ENCODE data around the gene PTX4. TPM values are rescaled to one million over a fixed set of nuclear protein-coding genes. Genes with fewer than 3 reads are reported as not detected.

The PTX4 gene
- total and polyA plus RNA-seq, 4 donors: 0.26 to 0.33 TPM; not detected in 2

DNA sequence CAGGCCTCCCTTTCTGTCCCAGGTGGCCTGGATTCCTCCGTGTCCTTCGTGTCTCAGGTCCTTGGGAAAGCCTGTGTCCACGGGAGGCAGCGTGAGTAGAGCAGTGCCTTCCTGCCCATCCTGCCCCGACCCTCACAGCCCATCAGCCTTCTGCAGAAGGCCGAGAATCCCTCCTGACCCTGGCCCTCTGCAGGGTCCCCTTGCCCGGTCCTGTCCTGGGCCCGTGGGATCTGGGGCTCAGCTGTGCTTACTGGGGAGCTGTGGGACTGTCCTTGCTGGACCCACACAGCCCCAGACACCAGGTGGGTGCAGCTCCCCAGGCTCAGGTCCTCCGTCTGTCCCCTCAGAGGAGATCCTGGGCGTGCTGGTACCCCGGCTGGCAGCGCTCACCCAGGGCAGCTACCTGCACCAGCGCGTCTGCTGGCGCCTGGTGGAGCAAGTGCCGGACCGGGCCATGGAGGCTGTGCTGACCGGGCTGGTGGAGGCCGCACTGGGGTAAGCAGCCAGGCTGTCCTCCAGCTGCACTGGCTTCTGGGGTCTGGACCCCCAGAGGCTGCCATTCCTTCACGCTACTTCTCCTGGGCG is 8.4 kb upstream of the PTX4 start:
- no peaks in the 10 kb centered on the region for H3K4me1 ChIP-seq (ENCODE audit: control insufficient read depth in 1 of 2, insufficient read depth in 2 of 2, low read length in 2 of 2)
- intact Hi-C loops (cut with DNase I): loop anchor here in 1 of 2 donors (10.0 kb wide), 1 partner anchor 108 kb away; no protein-coding TSS in a partner anchor
- 87 to 92% methylated on average over 21 of the region's 21 CpGs for WGBS, 2 donors
- no peaks in the 10 kb centered on the region for H3K9me3 ChIP-seq (ENCODE audit: control insufficient read depth, low read length)
- ATAC-seq (ENCODE audit: low FRiP score): no peak
- no peak overlapping the region for H3K4me3 ChIP-seq (ENCODE audit: low read length in 2 of 2)
- H3K27ac ChIP-seq (ENCODE audit: low read depth in 1 of 2, low read length in 2 of 2): no peak overlapping the region
- DNase-seq: peak; percentile 26 to 74
- H3K36me3 ChIP-seq (ENCODE audit: control insufficient read depth in 1 of 2, insufficient read depth in 2 of 2, low read length in 1 of 2): peaks cover 0 to 2% of the 10 kb centered on the region in 2 donors
- no peaks in the 10 kb centered on the region for H3K27me3 ChIP-seq (ENCODE audit: control insufficient read depth in 1 of 2, insufficient read depth in 2 of 2, low read length in 1 of 2)

DNA sequence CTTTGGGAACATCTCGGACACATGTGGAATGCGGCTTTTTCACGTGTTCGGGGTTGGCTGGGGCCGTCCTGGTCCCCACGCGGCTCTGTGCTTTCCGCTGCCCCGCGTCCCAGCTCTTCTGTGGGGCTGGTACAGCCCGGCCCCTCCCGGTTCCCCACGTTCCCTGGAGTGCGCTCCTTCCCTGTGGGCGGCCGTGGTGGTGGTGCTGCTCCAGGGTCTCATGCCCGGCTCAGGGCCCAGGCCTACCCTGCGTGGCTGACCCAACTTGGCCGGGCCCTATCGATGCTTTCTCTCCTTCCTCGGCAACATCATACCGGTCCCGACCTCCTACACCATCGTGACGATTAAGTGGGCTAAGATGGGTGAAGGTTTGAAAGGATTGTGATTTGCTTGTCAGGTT is 7.7 kb upstream of the PTX4 start:
- DNase-seq: peak; percentile 41 to 71
- Histone ChIP-seq H3K27ac (ENCODE audit: low read depth in 1 of 2, low read length in 2 of 2) (no peak overlapping the region), H3K9me3 (ENCODE audit: control insufficient read depth, low read length) (no peaks in the 10 kb centered on the region), H3K4me3 (ENCODE audit: low read length in 2 of 2) (no peak overlapping the region), H3K27me3 (ENCODE audit: control insufficient read depth in 1 of 2, insufficient read depth in 2 of 2, low read length in 1 of 2) (no peaks in the 10 kb centered on the region), H3K36me3 (ENCODE audit: control insufficient read depth in 1 of 2, insufficient read depth in 2 of 2, low read length in 1 of 2) (peaks cover 0 to 2% of the 10 kb centered on the region in 2 donors), H3K4me1 (ENCODE audit: control insufficient read depth in 1 of 2, insufficient read depth in 2 of 2, low read length in 2 of 2) (no peaks in the 10 kb centered on the region)
- intact Hi-C loops (cut with DNase I): loop anchor here in 1 of 2 donors (10.0 kb wide), 1 partner anchor 108 kb away; no protein-coding TSS in a partner anchor
- ATAC-seq (ENCODE audit: low FRiP score): no peak
- 90 to 92% methylated on average over 25 of the region's 25 CpGs for WGBS, 2 donors

GRCh38 chr16:1495889-1496262 is 7.1 kb upstream of the PTX4 start:
- Histone ChIP-seq H3K27ac (ENCODE audit: low read depth in 1 of 2, low read length in 2 of 2) (no peak overlapping the region), H3K9me3 (ENCODE audit: control insufficient read depth, low read length) (no peaks in the 10 kb centered on the region), H3K4me1 (ENCODE audit: control insufficient read depth in 1 of 2, insufficient read depth in 2 of 2, low read length in 2 of 2) (no peaks in the 10 kb centered on the region), H3K4me3 (ENCODE audit: low read length in 2 of 2) (no peak overlapping the region), H3K36me3 (ENCODE audit: control insufficient read depth in 1 of 2, insufficient read depth in 2 of 2, low read length in 1 of 2) (peaks cover 0 to 2% of the 10 kb centered on the region in 2 donors), H3K27me3 (ENCODE audit: control insufficient read depth in 1 of 2, insufficient read depth in 2 of 2, low read length in 1 of 2) (no peaks in the 10 kb centered on the region)
- DNase-seq (peak; percentile 39 to 75), ATAC-seq (ENCODE audit: low FRiP score) (no peak)
- intact Hi-C loops (cut with DNase I): loop anchor here in 1 of 2 donors (10.0 kb wide), 1 partner anchor 109 kb away; no protein-coding TSS in a partner anchor
- WGBS, 2 donors: 91 to 93% methylated on average over 23 to 25 of the region's 25 CpGs

- ATAC-seq (ENCODE audit: low FRiP score): no peak
- H3K9me3 ChIP-seq (ENCODE audit: control insufficient read depth, low read length): no peaks in the 10 kb centered on the region
- 91 to 93% methylated on average over 39 of the region's 39 CpGs for WGBS, 2 donors
- no peaks in the 10 kb centered on the region for H3K27me3 ChIP-seq (ENCODE audit: control insufficient read depth in 1 of 2, insufficient read depth in 2 of 2, low read length in 1 of 2)
- intact Hi-C loops (cut with DNase I): loop anchor here in 1 of 2 donors (10.0 kb wide), 1 partner anchor 109 kb away; no protein-coding TSS in a partner anchor
- H3K27ac ChIP-seq (ENCODE audit: low read depth in 1 of 2, low read length in 2 of 2): no peak overlapping the region
- H3K4me3 ChIP-seq (ENCODE audit: low read length in 2 of 2): no peak overlapping the region
- no peaks in the 10 kb centered on the region for H3K4me1 ChIP-seq (ENCODE audit: control insufficient read depth in 1 of 2, insufficient read depth in 2 of 2, low read length in 2 of 2)
- H3K36me3 ChIP-seq (ENCODE audit: control insufficient read depth in 1 of 2, insufficient read depth in 2 of 2, low read length in 1 of 2): peaks cover 0 to 2% of the 10 kb centered on the region in 2 donors
- DNase-seq: peak in 1 of 2 donors; percentile 73
These were observed 6.6 kb upstream of the PTX4 start for GRCh38 chr16:1495211-1495888.

GRCh38 chr16:1494711-1495110 is 6.0 kb upstream of the PTX4 start:
- ATAC-seq (ENCODE audit: low FRiP score) (no peak), DNase-seq (peak; percentile 52 to 75)
- H3K27ac ChIP-seq (ENCODE audit: low read depth in 1 of 2, low read length in 2 of 2): no peak overlapping the region
- no peaks in the 10 kb centered on the region for H3K4me1 ChIP-seq (ENCODE audit: control insufficient read depth in 1 of 2, insufficient read depth in 2 of 2, low read length in 2 of 2)
- intact Hi-C loops (cut with DNase I): loop anchor here (1.0 to 10.0 kb wide), 4 partner anchors 53 to 213 kb away; partner anchors contain the start of gene MAPK8IP3 (in 1 of the 2)
- H3K4me3 ChIP-seq (ENCODE audit: low read length in 2 of 2): no peak overlapping the region
- no peaks in the 10 kb centered on the region for H3K27me3 ChIP-seq (ENCODE audit: control insufficient read depth in 1 of 2, insufficient read depth in 2 of 2, low read length in 1 of 2)
- no peaks in the 10 kb centered on the region for H3K9me3 ChIP-seq (ENCODE audit: control insufficient read depth, low read length)
- H3K36me3 ChIP-seq (ENCODE audit: control insufficient read depth in 1 of 2, insufficient read depth in 2 of 2, low read length in 1 of 2): peaks cover 0 to 2% of the 10 kb centered on the region in 2 donors
- WGBS, 2 donors: 79 to 81% methylated on average over 13 of the region's 13 CpGs

- Histone ChIP-seq H3K27me3 (ENCODE audit: control insufficient read depth in 1 of 2, insufficient read depth in 2 of 2, low read length in 1 of 2) (no peaks in the 10 kb centered on the region), H3K9me3 (ENCODE audit: control insufficient read depth, low read length) (no peaks in the 10 kb centered on the region), H3K27ac (ENCODE audit: low read depth in 1 of 2, low read length in 2 of 2) (no peak overlapping the region), H3K4me3 (ENCODE audit: low read length in 2 of 2) (peak overlapping the region in 1 of 2 donors; percentile 74), H3K4me1 (ENCODE audit: control insufficient read depth in 1 of 2, insufficient read depth in 2 of 2, low read length in 2 of 2) (no peaks in the 10 kb centered on the region), H3K36me3 (ENCODE audit: control insufficient read depth in 1 of 2, insufficient read depth in 2 of 2, low read length in 1 of 2) (peaks cover 0 to under 1% of the 10 kb centered on the region in 2 donors)
- 6 to 11% methylated on average over 24 to 25 of the region's 25 CpGs for WGBS, 2 donors
- peak; percentile 83 to 91 for DNase-seq
- peak; percentile 75 for ATAC-seq (ENCODE audit: low FRiP score)
- intact Hi-C loops (cut with DNase I): loop anchor here (1.0 to 10.0 kb wide), 4 partner anchors 53 to 213 kb away; partner anchors contain the start of gene MAPK8IP3 (in 1 of the 2)
These were observed 5.4 kb upstream of the PTX4 start for GRCh38 chr16:1494129-1494640.

DNA sequence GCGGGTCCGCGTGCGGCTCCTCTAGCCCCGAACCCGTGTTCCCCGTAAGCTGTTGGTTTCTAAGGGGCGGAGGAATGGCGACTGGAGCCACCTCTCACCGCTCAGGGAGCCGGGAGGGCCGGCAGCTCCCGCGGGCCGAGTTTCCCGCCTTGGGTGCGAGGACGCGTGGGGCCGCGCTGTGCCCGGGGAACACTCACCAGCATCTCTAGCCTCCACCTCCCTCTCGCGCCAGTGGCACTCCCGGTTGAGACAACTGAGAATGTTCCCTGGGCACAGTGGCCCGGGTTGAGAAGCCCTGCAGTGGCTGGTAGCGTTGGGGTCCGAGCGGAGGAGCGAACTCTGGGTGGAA is 5.0 kb upstream of the PTX4 start:
- intact Hi-C loops (cut with DNase I): loop anchor here (1.0 to 10.0 kb wide), 5 partner anchors 54 to 214 kb away; partner anchors contain the start of gene MAPK8IP3 (in 1 of the 2)
- no peak overlapping the region for H3K27ac ChIP-seq (ENCODE audit: low read depth in 1 of 2, low read length in 2 of 2)
- peak; percentile 45 to 80 for DNase-seq
- WGBS, 2 donors: 0 to 1% methylated on average over 28 to 30 of the region's 30 CpGs
- no peaks in the 10 kb centered on the region for H3K27me3 ChIP-seq (ENCODE audit: control insufficient read depth in 1 of 2, insufficient read depth in 2 of 2, low read length in 1 of 2)
- no peaks in the 10 kb centered on the region for H3K36me3 ChIP-seq (ENCODE audit: control insufficient read depth in 1 of 2, insufficient read depth in 2 of 2, low read length in 1 of 2)
- H3K4me1 ChIP-seq (ENCODE audit: control insufficient read depth in 1 of 2, insufficient read depth in 2 of 2, low read length in 2 of 2): no peaks in the 10 kb centered on the region
- H3K4me3 ChIP-seq (ENCODE audit: low read length in 2 of 2): peak overlapping the region; percentile 66 to 74
- peak; percentile 3 for ATAC-seq (ENCODE audit: low FRiP score)
- no peaks in the 10 kb centered on the region for H3K9me3 ChIP-seq (ENCODE audit: control insufficient read depth, low read length)

DNA sequence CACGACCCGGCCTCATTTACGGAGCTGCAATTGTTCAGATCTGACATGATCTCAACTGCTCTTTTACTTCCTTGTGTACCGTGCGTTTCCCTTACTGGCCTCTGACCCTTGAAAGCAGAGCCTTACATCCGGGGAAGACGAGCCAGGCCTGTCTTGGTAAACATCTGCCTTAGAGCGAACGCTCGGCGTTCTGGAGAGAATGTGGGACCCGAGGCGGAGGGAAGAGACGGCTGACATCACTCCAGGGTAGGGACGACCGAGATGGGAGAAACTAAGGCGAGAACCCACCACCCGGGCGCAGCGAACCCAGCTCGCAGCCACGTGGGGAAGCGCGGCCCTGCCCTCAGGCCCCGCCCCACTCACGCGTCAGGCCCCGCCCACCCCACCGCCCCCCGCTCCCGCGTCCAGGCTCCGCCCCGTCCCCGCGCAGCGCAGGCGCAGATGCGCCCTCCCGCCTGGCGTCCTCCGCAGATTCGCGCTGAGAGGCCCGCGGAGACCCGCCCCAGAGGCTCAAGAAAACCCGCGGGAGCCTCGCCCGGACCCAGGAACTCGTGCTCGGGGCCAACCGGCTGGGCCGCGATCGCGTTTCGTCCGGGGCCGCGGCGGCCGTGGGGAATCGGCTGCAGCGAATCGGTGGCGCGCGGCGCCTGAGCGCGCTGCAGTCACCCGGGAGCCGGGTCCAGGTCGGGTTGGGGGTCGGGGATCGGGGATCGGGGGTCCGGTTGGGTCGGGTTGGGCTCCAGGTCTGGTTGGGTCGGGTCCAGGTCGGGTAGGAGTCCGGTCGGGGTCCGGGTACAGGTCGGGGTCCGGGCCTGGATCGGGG is 4.4 kb upstream of the PTX4 start, which contains the start of gene TELO2:
Gene TELO2, plus strand, starts transcription at position 438 of the 823 bp plus-strand sequence. CDS start 922 bp downstream, outside the sequence.
- DNase-seq (peak; percentile 87 to 95), ATAC-seq (ENCODE audit: low FRiP score) (peak; percentile 91)
- no peaks in the 10 kb centered on the region for H3K4me1 ChIP-seq (ENCODE audit: control insufficient read depth in 1 of 2, insufficient read depth in 2 of 2, low read length in 2 of 2)
- H3K27ac ChIP-seq (ENCODE audit: low read depth in 1 of 2, low read length in 2 of 2): peak within 1 kb of the TSS in 1 of 2 donors; percentile 22
- 2% methylated on average over 78 to 89 of the region's 89 CpGs for whole genome bisulfite sequencing, 2 donors
- no peaks in the 10 kb centered on the region for H3K9me3 ChIP-seq (ENCODE audit: control insufficient read depth, low read length)
- H3K36me3 ChIP-seq (ENCODE audit: control insufficient read depth in 1 of 2, insufficient read depth in 2 of 2, low read length in 1 of 2): no peaks in the 10 kb centered on the region
- intact Hi-C loops (cut with DNase I): loop anchor here (1.0 to 10.0 kb wide), 4 partner anchors 54 to 214 kb away; partner anchors contain the start of gene MAPK8IP3 (in 1 of the 2)
- peak within 1 kb of the TSS; percentile 66 to 74 for H3K4me3 ChIP-seq (ENCODE audit: low read length in 2 of 2)
- no peaks in the 10 kb centered on the region for H3K27me3 ChIP-seq (ENCODE audit: control insufficient read depth in 1 of 2, insufficient read depth in 2 of 2, low read length in 1 of 2)
